Right lobe of liver (tissue), 6 donors: Measurements from ENCODE around the gene FOXRED2. TPM values are rescaled to one million over a fixed set of nuclear protein-coding genes. Genes with fewer than 3 reads are reported as not detected.
A peak's percentile ranks its signal among the peaks of the same experiment; 100 is the strongest.

Experiments used
- ATAC-seq, 4 donors: fragments of 200-7000 bp; cut with Tn5 transposase; one replicate each; pipeline ENCODE4 v1.9.1; 2020; ENCODE audit warnings: mild to moderate bottlenecking in 4 of 4, moderate library complexity in 4 of 4
- DNase-seq, 3 donors: peaks; one replicate each; pipeline ENCODE4 v3.0.0-alpha.2; 2020
- H3K27ac ChIP-seq, 3 donors: fragments of 200-600 bp; one replicate each; pipeline ENCODE4 v1.8.0; 2022
- H3K27me3 ChIP-seq, 2 donors: fragments of 200-600 bp; one replicate each; pipeline ENCODE4 v1.8.0; 2022
- H3K36me3 ChIP-seq, 4 donors: fragments of 200-600 bp; sonication (generic) in 1 of 4; one replicate each; pipeline versions ENCODE4 v1.5.1 to v1.8.0; 2017 to 2022; ENCODE audit warnings: control low read depth in 1 of 4
- H3K4me1 ChIP-seq, 4 donors: fragments of 200-600 bp; sonication (generic) in 1 of 4; one replicate each; pipeline versions ENCODE4 v1.5.1 to v1.8.0; 2017 to 2022; ENCODE audit warnings: control low read depth in 1 of 4
- H3K4me3 ChIP-seq, 3 donors: fragments of 200-600 bp; one replicate each; pipeline ENCODE4 v1.8.0; 2022
- H3K9me3 ChIP-seq, 4 donors: fragments of 200-600 bp; sonication (generic) in 1 of 4; one replicate each; pipeline versions ENCODE4 v1.5.1 to v1.8.0; 2017 to 2022; ENCODE audit warnings: control low read depth in 1 of 4
- CTCF ChIP-seq, 4 donors: fragments of 200-600 bp in 3 of 4; fragments of 450-650 bp in 1 of 4; IDR thresholded peaks; one replicate each; pipeline versions ENCODE4 v1.5.1 to v1.8.0; 2016 to 2022; ENCODE audit warnings: antibody characterized with exemption in 4 of 4, mild to moderate bottlenecking in 2 of 4
- POLR2A ChIP-seq: fragments of 450-650 bp; IDR thresholded peaks from one replicate; pipeline ENCODE4 v1.6.1; 2017; ENCODE audit warnings: antibody characterized with exemption, mild to moderate bottlenecking
- WGBS: methylation state at CpG from one replicate; pipeline ENCODE4 v1.1.6; 2018; ENCODE audit warnings: low coverage, low lambda C conversion rate; ENCODE audit not compliant: insufficient coverage; ENCODE audit errors: missing lambda C conversion rate; 5-methylcytosine and 5-hydroxymethylcytosine counted together
- intact Hi-C, 2 donors: fragments of 100-400 bp; cut with DNase I; formaldehyde crosslinking; loops; one replicate each; pipeline versions ENCODE4 v1.11.2 to v1.14.1; 2022
- total RNA-seq, 6 experiments: library from RNA; depleted of rRNA in 2 of 6; stranded (reverse); fragments of >200 nt in 2 of 6; fragmentation: NEBNext Ultra II Directional in 3 of 6; extraction: Animal tissue kit (Norgen Biotek cat#: 25700) in 3 of 6; gene quantifications; one replicate each; pipeline versions ENCODE4 v1.1.0 to v1.2.4, GENCODE V29; 2016 to 2023
- donor health status: DM: no; HTN: yes; CAD: no.
- donor health status: DM: no; HTN: no; CAD: no.
- donor health status: DM: no; HTN: no; CAD: no.
- donor health status: DM: no; HTN: yes; CAD: no.
- donor health status: DM: no; HTN: yes; CAD: no.

FOXRED2 gene
- total RNA-seq, 6 experiments from 2014 or later, result 9.6 to 14.0 (median 11.8) TPM

- WGBS, result 32% methylated on average over 5 of the region's 5 CpGs
- no peak for DNase-seq
- no peak overlapping the region for H3K4me3 ChIP-seq
Observed at GRCh38 chr22:36549033-36549432, 42.2 kb upstream of the FOXRED2 start.

GRCh38 chr22:36548606-36549005 is 41.8 kb upstream of the FOXRED2 start:
- ATAC-seq, result peak; percentile 35 to 69 (median 44)
- intact Hi-C loops, result loop anchor here in 1 of 2 donors (10.0 kb wide), 1 partner anchor 306 kb away; no protein-coding TSS in a partner anchor

More at GRCh38 chr22:36549033-36549432, 42.2 kb upstream of the FOXRED2 start:
- H3K9me3 ChIP-seq, result no peaks in the 10 kb centered on the region
- H3K27me3 ChIP-seq, result no peaks in the 10 kb centered on the region
- H3K27ac ChIP-seq, result no peak overlapping the region
- no peak for ATAC-seq
- intact Hi-C loops, result loop anchor here in 1 of 2 donors (10.0 kb wide), 1 partner anchor 306 kb away; no protein-coding TSS in a partner anchor
- no peak for TF ChIP-seq CTCF (IDR thresholded peaks at IDR 0.05)
- no peak for TF ChIP-seq POLR2A
- H3K36me3 ChIP-seq, result no peaks in the 10 kb centered on the region
- H3K4me1 ChIP-seq, result no peaks in the 10 kb centered on the region

GRCh38 chr22:36546932-36547331 is 40.1 kb upstream of the FOXRED2 start:
- ATAC-seq, result no peak
- intact Hi-C loops, result loop anchor here in 1 of 2 donors (10.0 kb wide), 1 partner anchor 308 kb away; no protein-coding TSS in a partner anchor
- Histone ChIP-seq H3K4me1 (no peaks in the 10 kb centered on the region), H3K36me3 (no peaks in the 10 kb centered on the region), H3K27me3 (no peaks in the 10 kb centered on the region), H3K9me3 (no peaks in the 10 kb centered on the region), H3K27ac (no peak overlapping the region), H3K4me3 (no peak overlapping the region)
- peak in 1 of 3 donors; percentile 7 for DNase-seq
- WGBS, result 30% methylated on average over 5 of the region's 6 CpGs
- TF ChIP-seq POLR2A (no peak), CTCF (IDR thresholded peaks at IDR 0.05) (no peak)

More at GRCh38 chr22:36548606-36549005, 41.8 kb upstream of the FOXRED2 start:
- Histone ChIP-seq H3K27me3 (no peaks in the 10 kb centered on the region), H3K4me1 (no peaks in the 10 kb centered on the region), H3K4me3 (no peak overlapping the region), H3K9me3 (no peaks in the 10 kb centered on the region), H3K36me3 (no peaks in the 10 kb centered on the region), H3K27ac (no peak overlapping the region)
- DNase-seq, result peak in 1 of 3 donors; percentile 50
- TF ChIP-seq CTCF (IDR thresholded peaks at IDR 0.05) (no peak), POLR2A (no peak)
- 38% methylated on average over 9 of the region's 14 CpGs for whole genome bisulfite sequencing

GRCh38 chr22:36546092-36546804 is 39.4 kb upstream of the FOXRED2 start:
- WGBS, result 26% methylated on average over 19 of the region's 23 CpGs
- H3K27me3 ChIP-seq, result no peaks in the 10 kb centered on the region
- H3K27ac ChIP-seq, result no peak overlapping the region
- intact Hi-C loops, result loop anchor here in 1 of 2 donors (10.0 kb wide), 1 partner anchor 309 kb away; no protein-coding TSS in a partner anchor
- no peak overlapping the region for H3K4me3 ChIP-seq
- peak in 3 of 4 donors; percentile 30 to 42 (median 35) for TF ChIP-seq CTCF (IDR thresholded peaks at IDR 0.05)
- no peak for TF ChIP-seq POLR2A
- no peaks in the 10 kb centered on the region for H3K9me3 ChIP-seq
- no peaks in the 10 kb centered on the region for H3K4me1 ChIP-seq
- ATAC-seq (peak; percentile 50 to 62 (median 56)), DNase-seq (peak in 1 of 3 donors; percentile 47)
- no peaks in the 10 kb centered on the region for H3K36me3 ChIP-seq
